Thyroid gland (tissue), 4 donors: ENCODE results near the gene THRB. TPM values are rescaled to one million over a fixed set of nuclear protein-coding genes. Genes with fewer than 3 reads are reported as not detected.

Experiments used
- DNase-seq, 2 donors: peaks; one replicate each; pipeline ENCODE4 v3.0.0-alpha.2; 2019
- H3K27ac ChIP-seq, 3 donors: fragments of 200-600 bp; sonication (generic); 1 replicate in 2 of 3; 2 replicates in 1 of 3; pipeline ENCODE4 v1.5.1; 2016 to 2019; ENCODE audit warnings: mild to moderate bottlenecking in 1 of 3, moderate library complexity in 1 of 3
- H3K27me3 ChIP-seq: fragments of 200-600 bp; sonication (generic); one replicate; pipeline ENCODE4 v1.5.1; 2019
- H3K36me3 ChIP-seq, 2 donors: fragments of 200-600 bp; sonication (generic); one replicate each; pipeline ENCODE4 v1.5.1; 2016 to 2019
- H3K4me1 ChIP-seq, 2 donors: fragments of 200-600 bp; sonication (generic); one replicate each; pipeline ENCODE4 v1.5.1; 2017 to 2019
- H3K4me3 ChIP-seq, 3 donors: fragments of 200-600 bp; sonication (generic); replicated peaks in 1 of 3; 1 replicate in 2 of 3; 2 replicates in 1 of 3; pipeline ENCODE4 v1.5.1; 2016; ENCODE audit warnings: mild to moderate bottlenecking in 1 of 3
- H3K9me3 ChIP-seq: fragments of 200-600 bp; sonication (generic); one replicate; pipeline ENCODE4 v1.5.1; 2017
- CTCF ChIP-seq, 6 experiments: fragments of 200-600 bp in 3 of 6; fragments of 450-650 bp in 3 of 6; sonication (generic) in 3 of 6; IDR thresholded peaks; one replicate each; pipeline ENCODE4 v1.5.1; 2016 to 2019; ENCODE audit warnings: antibody characterized with exemption in 6 of 6, mild to moderate bottlenecking in 2 of 6, inconsistent platforms in 1 of 6, moderate library complexity in 1 of 6
- POLR2A ChIP-seq, 2 donors: fragments of 450-650 bp; IDR thresholded peaks; one replicate each; pipeline ENCODE4 v1.6.1; 2017; ENCODE audit warnings: antibody characterized with exemption in 2 of 2, mild to moderate bottlenecking in 2 of 2, moderate library complexity in 1 of 2
- WGBS, 2 donors: methylation state at CpG; one replicate each; pipeline ENCODE4 v1.1.5; 2017; 5-methylcytosine and 5-hydroxymethylcytosine counted together
- intact Hi-C: fragments of 100-400 bp; cut with DNase I; formaldehyde crosslinking; loops from one replicate; pipeline ENCODE4 v1.15.1; 2023
- total RNA-seq, 4 donors: library from RNA; depleted of rRNA; stranded (reverse); fragments of >200 nt; gene quantifications; one replicate each; pipeline ENCODE4 v1.2.3, GENCODE V29; 2016

The THRB gene
- total RNA-seq, 4 donors from 2014 or later = 11.1 to 33.2 (median 13.4) TPM

- DNase-seq = peak; percentile 27 to 36
- no peaks in the 10 kb centered on the region for H3K9me3 ChIP-seq
- intact Hi-C loops = loop anchor here (5.0 kb wide), 1 partner anchor 236 kb away; no protein-coding TSS in a partner anchor
- no peak overlapping the region for H3K27ac ChIP-seq
- peak in 5 of 6 experiments; percentile 7 to 82 (median 77) for TF ChIP-seq CTCF (IDR thresholded peaks at IDR 0.05)
- TF ChIP-seq POLR2A (IDR thresholded peaks at IDR 0.05) = no peak
- H3K4me3 ChIP-seq = no peak overlapping the region
- no peaks in the 10 kb centered on the region for H3K4me1 ChIP-seq
- WGBS, 2 donors = 10 to 16% methylated on average over 4 of the region's 4 CpGs
- no peaks in the 10 kb centered on the region for H3K36me3 ChIP-seq
- H3K27me3 ChIP-seq = no peaks in the 10 kb centered on the region
Observed at GRCh38 chr3:24237971-24238706, 256.5 kb downstream of the THRB start.

GRCh38 chr3:24235121-24235520 is 259.5 kb downstream of the THRB start:
- Histone ChIP-seq H3K27ac (no peak overlapping the region), H3K36me3 (no peaks in the 10 kb centered on the region), H3K9me3 (no peaks in the 10 kb centered on the region), H3K4me3 (no peak overlapping the region), H3K27me3 (no peaks in the 10 kb centered on the region), H3K4me1 (no peaks in the 10 kb centered on the region)
- WGBS, 2 donors = 60 to 62% methylated on average over 3 of the region's 3 CpGs
- TF ChIP-seq POLR2A (IDR thresholded peaks at IDR 0.05) = no peak
- TF ChIP-seq CTCF (IDR thresholded peaks at IDR 0.05) = no peak
- DNase-seq = peak in 1 of 2 donors; percentile 22
- intact Hi-C loops = loop anchor here (5.0 kb wide), 1 partner anchor 233 kb away; no protein-coding TSS in a partner anchor

GRCh38 chr3:24232784-24233183 is 261.9 kb downstream of the THRB start:
- Histone ChIP-seq H3K4me1 (no peaks in the 10 kb centered on the region), H3K36me3 (no peaks in the 10 kb centered on the region), H3K27me3 (no peaks in the 10 kb centered on the region), H3K9me3 (no peaks in the 10 kb centered on the region), H3K27ac (no peak overlapping the region), H3K4me3 (no peak overlapping the region)
- TF ChIP-seq POLR2A (IDR thresholded peaks at IDR 0.05) (no peak), CTCF (IDR thresholded peaks at IDR 0.05) (no peak)
- 95 to 100% methylated on average over 1 of the region's 1 CpG for WGBS, 2 donors
- DNase-seq = no peak
- intact Hi-C loops = no loop called here

GRCh38 chr3:24229468-24230221 is 265.0 kb downstream of the THRB start:
- 67 to 73% methylated on average over 5 of the region's 5 CpGs for WGBS, 2 donors

More at GRCh38 chr3:24229468-24230221, 265.0 kb downstream of the THRB start:
- no peaks in the 10 kb centered on the region for H3K9me3 ChIP-seq
- no peak overlapping the region for H3K4me3 ChIP-seq
- H3K4me1 ChIP-seq = peaks cover 0 to 5% of the 10 kb centered on the region in 2 donors
- H3K27ac ChIP-seq = no peak overlapping the region
- intact Hi-C loops = no loop called here
- H3K36me3 ChIP-seq = no peaks in the 10 kb centered on the region
- DNase-seq = no peak
- no peak for TF ChIP-seq POLR2A (IDR thresholded peaks at IDR 0.05)
- TF ChIP-seq CTCF (IDR thresholded peaks at IDR 0.05) = no peak
- no peaks in the 10 kb centered on the region for H3K27me3 ChIP-seq
